ENCODE data around the gene APOOL.

The APOOL gene

DNA sequence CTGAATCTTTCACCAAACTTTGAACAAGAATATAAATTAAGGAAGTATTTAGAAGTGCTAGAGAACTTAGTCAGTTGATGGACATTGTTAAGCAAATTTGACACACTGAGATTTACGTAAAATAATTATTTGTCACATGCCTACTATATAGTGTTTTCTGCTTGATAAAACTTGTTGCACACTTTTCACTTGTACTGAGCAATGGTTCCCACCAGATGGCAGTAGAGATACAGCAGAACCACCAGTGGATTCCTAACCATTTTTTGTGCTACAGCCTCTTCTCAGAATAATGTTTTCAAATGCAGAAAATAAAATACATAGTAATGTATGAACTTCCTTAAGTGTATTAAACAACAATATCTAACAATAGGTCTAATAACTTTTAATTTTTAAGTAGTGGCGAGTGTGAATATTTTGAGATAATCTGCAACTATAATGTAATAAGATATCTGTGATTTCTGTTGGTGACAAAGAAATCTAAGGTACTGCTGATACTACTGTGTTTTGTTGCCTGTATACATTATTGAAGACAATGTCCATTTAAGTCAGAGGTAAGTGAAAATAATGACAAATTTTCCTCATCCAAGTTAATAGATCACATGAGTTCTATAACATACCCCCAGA, 81.2 kb downstream of the APOOL start:
- peak; percentile 31 for DNase-seq (ENCODE audit: low spot score)

DNA sequence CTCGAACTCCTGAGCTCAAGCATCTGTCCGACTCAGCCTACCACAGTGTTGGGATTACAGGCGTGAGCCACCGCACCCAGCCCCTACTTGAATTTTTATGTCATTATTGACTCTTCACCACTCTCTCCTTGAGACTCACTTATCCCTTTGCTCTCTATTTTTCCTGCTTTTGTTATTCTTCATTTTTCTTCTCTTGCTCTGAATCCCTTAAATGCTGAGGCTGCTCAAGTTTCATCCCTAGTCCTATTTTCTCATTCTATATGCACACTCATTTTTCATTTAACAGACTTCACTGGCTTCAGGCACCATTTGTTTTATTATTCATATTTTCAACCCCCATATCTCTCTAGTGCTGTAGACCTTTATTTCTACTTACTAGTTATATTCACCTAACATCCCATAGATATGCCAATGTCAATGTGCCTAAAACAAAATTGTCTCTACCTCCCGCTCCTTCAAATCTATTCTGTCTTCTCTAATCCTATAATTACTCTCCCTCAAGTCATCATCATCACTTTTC, 85.7 kb downstream of the APOOL start:
- no peak for DNase-seq (ENCODE audit: low spot score)

- no peak for DNase-seq (ENCODE audit: low spot score)
Measured at GRCh38 chrX:85107407-85107806, 103.7 kb downstream of the APOOL start.

DNA sequence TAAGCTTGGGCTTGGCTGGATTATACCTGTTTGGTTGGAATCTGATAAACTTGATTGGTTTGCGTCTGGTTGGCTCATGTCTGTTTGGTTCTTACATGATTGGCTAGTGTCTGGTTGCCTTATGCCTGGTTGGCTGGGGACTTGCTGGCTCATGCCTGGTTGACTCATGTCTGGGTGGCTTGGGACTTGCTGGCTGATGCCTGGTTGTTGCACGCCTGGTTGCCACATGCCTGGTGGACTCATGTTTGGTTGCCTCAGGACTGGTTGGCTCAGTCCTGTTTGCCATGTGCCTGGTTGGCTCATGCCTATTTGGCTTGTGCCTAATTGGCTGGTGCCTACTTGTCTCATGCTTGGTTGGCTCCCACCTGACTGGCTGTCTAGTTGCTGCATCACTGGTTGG, 104.5 kb downstream of the APOOL start:
- no peak for DNase-seq (ENCODE audit: low spot score)

- peak; percentile 41 for DNase-seq (ENCODE audit: low spot score)
Measured at GRCh38 chrX:85109235-85109634, 105.6 kb downstream of the APOOL start.

DNA sequence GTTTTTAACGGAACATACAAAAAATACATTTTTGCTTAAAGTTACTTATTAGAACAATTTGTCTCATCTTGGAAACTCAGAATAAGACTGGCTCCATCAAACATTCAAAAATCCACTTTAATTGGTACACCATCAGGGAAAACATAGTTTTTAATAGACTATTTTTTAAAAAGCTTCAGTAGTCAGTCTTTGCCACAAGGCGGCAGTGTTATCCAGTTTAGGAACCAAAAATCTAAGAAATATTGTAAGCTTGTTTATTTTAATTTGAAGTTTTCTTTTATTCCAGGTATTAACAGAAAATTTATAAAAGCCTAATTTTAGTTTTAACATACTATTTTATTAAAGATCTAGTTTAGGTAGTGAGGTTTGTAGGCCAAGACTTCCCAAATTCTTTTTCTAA, 107.7 kb downstream of the APOOL start:
- no peak for DNase-seq (ENCODE audit: low spot score)

- DNase-seq (ENCODE audit: low spot score) = no peak
Measured at GRCh38 chrX:85112293-85112692, 108.6 kb downstream of the APOOL start.

GRCh38 chrX:85113746-85114145, 110.1 kb downstream of the APOOL start:
- no peak for DNase-seq (ENCODE audit: low spot score)

DNA sequence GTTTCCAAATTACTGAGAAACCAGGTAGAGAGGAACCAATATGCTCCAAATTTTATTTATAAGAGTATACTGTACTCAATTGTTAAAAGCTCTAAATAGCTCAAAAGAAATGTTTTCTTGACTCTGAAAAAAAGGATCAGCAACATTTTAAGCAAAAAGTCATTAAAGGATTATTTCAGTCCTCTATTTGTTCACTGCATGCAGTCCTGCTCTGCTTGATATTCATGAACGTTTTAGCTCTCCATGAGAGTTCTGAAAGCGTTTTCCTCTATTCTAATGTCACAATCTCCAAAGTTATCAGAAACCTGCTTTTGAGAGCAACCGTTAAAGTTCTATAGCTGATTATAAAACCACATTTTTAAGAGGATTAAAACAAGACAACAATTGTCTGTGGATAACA, 110.5 kb downstream of the APOOL start:
- DNase-seq (ENCODE audit: low spot score) = no peak

DNA sequence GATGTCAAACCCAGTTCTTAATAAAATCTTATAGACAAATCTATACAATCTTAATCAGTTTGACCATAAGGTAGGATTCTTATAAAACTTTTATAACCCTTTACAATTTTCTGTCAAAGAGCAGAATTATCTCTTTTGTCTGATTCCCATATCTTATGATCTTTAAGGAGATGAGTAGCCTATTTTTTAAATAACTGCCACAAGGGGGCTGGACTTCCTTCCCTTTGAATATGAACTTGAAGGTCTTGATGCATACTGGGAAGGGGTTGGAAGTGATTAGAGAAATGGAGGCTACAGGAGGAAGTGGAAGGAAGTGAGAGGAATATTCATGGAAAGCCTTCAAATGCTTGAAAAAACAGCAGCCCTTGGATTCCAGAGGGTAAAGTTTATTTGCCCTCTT, 111.1 kb downstream of the APOOL start:
- no peak for DNase-seq (ENCODE audit: low spot score)

DNA sequence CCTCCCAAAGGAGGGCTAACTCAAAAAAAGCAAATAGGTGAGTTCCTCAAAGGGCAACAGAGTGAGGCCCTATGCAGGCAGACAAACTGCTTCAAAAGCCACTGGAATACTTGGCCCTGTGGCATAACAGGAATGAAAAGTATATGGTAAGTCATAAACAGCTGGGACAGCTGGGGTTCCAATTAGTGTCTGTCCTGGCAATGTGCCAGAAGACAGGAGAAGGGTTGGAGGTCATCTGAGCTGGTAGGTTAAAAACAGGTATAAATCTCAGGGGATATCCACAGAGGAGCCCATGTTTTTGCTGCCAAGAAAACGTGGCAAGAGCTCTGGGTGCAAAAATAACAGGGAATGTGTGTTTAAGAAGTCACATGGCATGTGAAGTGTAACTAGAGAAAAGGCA, 111.6 kb downstream of the APOOL start:
- DNase-seq (ENCODE audit: low spot score) = no peak

- DNase-seq (ENCODE audit: low spot score) = no peak
Measured at GRCh38 chrX:85136409-85136808, 132.7 kb downstream of the APOOL start.

- no peak for DNase-seq (ENCODE audit: low spot score)
Measured at GRCh38 chrX:85139422-85139821, 135.7 kb downstream of the APOOL start.

- no peak for DNase-seq (ENCODE audit: low spot score)
Measured at GRCh38 chrX:85140964-85141363, 137.3 kb downstream of the APOOL start.
